B cell (primary cell): ENCODE data around the gene FOXA3. TPM values are rescaled to one million over a fixed set of nuclear protein-coding genes. Genes with fewer than 3 reads are reported as not detected.

Source experiments
- ATAC-seq: fragments of 200-7000 bp; cut with Tn5 transposase; one replicate; pipeline ENCODE4 v1.10.0; 2021; ENCODE audit warnings: low read depth, mild to moderate bottlenecking, moderate number of reproducible peaks, moderate library complexity
- CTCF ChIA-PET: fragments of 350-600 bp; sonication (Branson Sonifier 250); formaldehyde crosslinking; loops from one replicate; lab custom pipeline; 2021; ENCODE audit warnings: antibody characterized with exemption, inconsistent platforms; lab: Charles Lee
- POLR2A ChIA-PET: fragments of 350-600 bp; sonication (Branson Sonifier 250); formaldehyde crosslinking; loops from one replicate; lab custom pipeline; 2021; ENCODE audit warnings: antibody characterized with exemption; lab: Charles Lee
- DNase-seq: peaks from one replicate; pipeline ENCODE4 v3.0.0; 2013
- H2AFZ ChIP-seq: 2 replicates; pipeline ENCODE4 v1.6.1; 2012; ENCODE audit warnings: mild to moderate bottlenecking, low read depth, low read length; ENCODE audit not compliant: insufficient read depth, poor library complexity, severe bottlenecking
- H3K27ac ChIP-seq, 2 donors: 1 replicate in 1 of 2; 2 replicates in 1 of 2; pipeline ENCODE4 v1.5.1; 2012 to 2013; ENCODE audit warnings: low read length in 2 of 2, mild to moderate bottlenecking in 2 of 2, moderate library complexity in 1 of 2
- H3K27me3 ChIP-seq, 4 experiments: fragments of 200-600 bp in 1 of 4; sonication (generic) in 1 of 4; replicated peaks in 1 of 4; 1 replicate in 2 of 4; 2 replicates in 2 of 4; pipeline versions ENCODE4 v1.6.1 to v1.7.0; 2013 to 2016; ENCODE audit warnings: low read length in 3 of 4, mild to moderate bottlenecking in 2 of 4, mixed read lengths in 1 of 4, moderate library complexity in 1 of 4; ENCODE audit not compliant: insufficient read depth in 4 of 4, control insufficient read depth in 3 of 4; ENCODE audit errors: control extremely low read depth in 1 of 4
- H3K36me3 ChIP-seq, 2 experiments: replicated peaks in 1 of 2; 1 replicate in 1 of 2; 2 replicates in 1 of 2; pipeline versions ENCODE4 v1.6.1 to v1.7.1; 2013; ENCODE audit warnings: low read length in 1 of 2; ENCODE audit not compliant: insufficient read depth in 2 of 2, control insufficient read depth in 1 of 2; ENCODE audit errors: control extremely low read depth in 1 of 2, extremely low read depth in 1 of 2
- H3K4me1 ChIP-seq, 2 donors: fragments of 200-600 bp in 1 of 2; sonication (generic) in 1 of 2; 1 replicate in 1 of 2; 2 replicates in 1 of 2; pipeline versions ENCODE4 v1.5.1 to v1.6.1; 2013 to 2017; ENCODE audit warnings: low read length in 2 of 2; ENCODE audit not compliant: control insufficient read depth in 2 of 2, insufficient read depth in 2 of 2
- H3K4me2 ChIP-seq: replicated peaks from 2 replicates; pipeline ENCODE3; 2012; ENCODE audit warnings: mild to moderate bottlenecking, low read depth, low read length; ENCODE audit not compliant: poor library complexity, severe bottlenecking
- H3K4me3 ChIP-seq, 5 experiments: fragments of 200-600 bp in 1 of 5; sonication (generic) in 1 of 5; 1 replicate in 3 of 5; 2 replicates in 2 of 5; pipeline versions ENCODE4 v1.5.1 to v1.7.0; 2011 to 2016; ENCODE audit warnings: low read length in 4 of 5, mild to moderate bottlenecking in 4 of 5, low read depth in 2 of 5, control low read depth in 1 of 5, moderate library complexity in 1 of 5; ENCODE audit not compliant: insufficient read depth in 1 of 5; ENCODE audit errors: control extremely low read depth in 1 of 5, extremely low read depth in 1 of 5
- H3K79me2 ChIP-seq: fragments of 200-600 bp; sonication (generic); one replicate; pipeline ENCODE4 v1.6.0; 2016; ENCODE audit warnings: low read length; ENCODE audit not compliant: control insufficient read depth, insufficient read depth
- H3K9ac ChIP-seq: fragments of 200-600 bp; sonication (generic); 2 replicates; pipeline ENCODE4 v1.6.1; 2017; ENCODE audit warnings: mild to moderate bottlenecking, low read length, moderate library complexity
- H3K9me3 ChIP-seq, 3 donors: one replicate each; pipeline versions ENCODE4 v1.6.1 to v1.7.1; 2013; ENCODE audit warnings: low read length in 2 of 3; ENCODE audit not compliant: control insufficient read depth in 2 of 3, insufficient read depth in 1 of 3; ENCODE audit errors: control extremely low read depth in 1 of 3
- H4K20me1 ChIP-seq: 2 replicates; pipeline ENCODE4 v1.6.0; 2012; ENCODE audit warnings: mild to moderate bottlenecking, low read length; ENCODE audit not compliant: insufficient read depth, control insufficient read depth, poor library complexity, severe bottlenecking
- H3K27ac Mint-ChIP-seq: one replicate; pipeline ENCODE4 v1.8.0; 2021; ENCODE audit warnings: mixed read lengths
- H3K27me3 Mint-ChIP-seq: one replicate; pipeline ENCODE4 v1.8.0; 2021; ENCODE audit warnings: mixed read lengths
- H3K4me1 Mint-ChIP-seq: one replicate; pipeline ENCODE4 v1.8.0; 2021; ENCODE audit warnings: mixed read lengths
- H3K4me3 Mint-ChIP-seq: one replicate; pipeline ENCODE4 v1.8.0; 2021; ENCODE audit warnings: mixed read lengths
- H3K9me3 Mint-ChIP-seq: one replicate; pipeline ENCODE4 v1.8.0; 2022; ENCODE audit warnings: mixed read lengths; ENCODE audit not compliant: insufficient read depth
- CTCF ChIP-seq: fragments of 200-600 bp; IDR thresholded peaks from one replicate; pipeline ENCODE4 v1.8.0; 2022; ENCODE audit warnings: antibody characterized with exemption, mild to moderate bottlenecking
- EZH2 ChIP-seq: IDR thresholded peaks from 2 replicates; pipeline ENCODE4 v1.6.1; 2012; ENCODE audit warnings: borderline replicate concordance, low read depth, mild to moderate bottlenecking, moderate library complexity, low read length; ENCODE audit not compliant: insufficient read depth, poor library complexity, severe bottlenecking
- WGBS: methylation state at CpG from one replicate; pipeline ENCODE4 v1.1.5; 2013; ENCODE audit warnings: missing lambda C conversion rate; ENCODE audit not compliant: insufficient coverage; 5-methylcytosine and 5-hydroxymethylcytosine counted together
- intact Hi-C: fragments of 100-400 bp; cut with micrococcal nuclease; formaldehyde crosslinking; loops from one replicate; pipeline ENCODE4 v1.10.0; 2022
- polyA plus RNA-seq: library from polyadenylated mRNA; depleted of rRNA; stranded (reverse); fragments of >200 nt; gene quantifications from 2 replicates; pipeline ENCODE4 v1.2.3, GENCODE V29; 2012
- total RNA-seq, 2 donors: library from RNA; stranded (reverse); fragments of 120-200 nt in 1 of 2; gene quantifications; 1 replicate in 1 of 2; 2 replicates in 1 of 2; pipeline versions ENCODE4 v1.2.3 to v1.2.4, GENCODE V29; 2013 to 2022

Gene FOXA3
- total and polyA plus RNA-seq, 2 donors (not counting 1 experiment from before 2014, with no cell fraction given), result not detected

DNA sequence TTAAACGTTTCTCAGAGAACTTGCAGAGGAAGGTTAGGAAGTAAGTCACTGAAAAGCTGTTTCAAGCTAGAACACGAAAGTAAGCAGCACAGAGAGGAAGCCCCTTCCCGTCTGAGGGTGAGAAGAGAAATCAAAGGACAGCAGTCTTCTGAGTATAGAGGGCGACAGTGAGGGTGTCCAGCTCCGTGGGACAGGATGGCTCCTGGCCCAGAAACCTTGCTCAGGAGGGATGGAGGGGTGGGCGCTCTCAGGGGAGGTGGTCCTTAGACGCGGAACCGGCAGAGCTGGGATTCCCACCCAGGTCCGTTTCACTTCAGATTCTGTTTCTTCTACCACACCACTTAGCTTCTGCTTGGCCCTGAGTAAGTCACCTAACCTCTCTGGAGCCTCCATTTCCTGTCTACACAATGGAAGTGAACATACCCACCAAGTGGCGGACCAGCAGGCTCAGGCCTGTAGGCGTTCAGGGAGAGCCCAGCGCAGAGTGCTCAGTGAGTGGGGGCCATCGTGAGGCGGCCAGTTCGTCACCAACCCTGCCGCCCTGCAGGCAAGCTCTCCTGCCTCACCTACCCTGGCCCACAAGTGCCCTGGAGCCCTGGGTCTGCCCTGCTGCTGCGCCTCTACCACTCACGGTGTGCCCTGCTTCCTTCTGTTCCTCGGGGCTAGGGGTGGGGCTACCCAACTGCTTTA is 43.6 kb upstream of the FOXA3 start:
- CTCF ChIA-PET, result interaction anchor here (0.5 to 2.0 kb wide), 3 partner anchors 47 to 66 kb away, joined by 3 to 10 read pairs (median 4); partner anchors contain the start of genes IRF2BP1 and SIX5
- intact Hi-C loops, result no loop called here
- H3K79me2 ChIP-seq, result no peaks in the 10 kb centered on the region
- Mint-ChIP-seq H3K4me3 (no peak overlapping the region), H3K27me3 (no peaks in the 10 kb centered on the region), H3K9me3 (no peaks in the 10 kb centered on the region), H3K27ac (no peak overlapping the region), H3K4me1 (peaks cover 9% of the 10 kb centered on the region)
- ATAC-seq, result no peak
- H3K4me3 ChIP-seq, result no peak overlapping the region
- TF ChIP-seq CTCF (no peak), EZH2 (no peak)
- no peak overlapping the region for H3K4me2 ChIP-seq
- POLR2A ChIA-PET, result no interaction called here
- H2AFZ ChIP-seq, result no peak overlapping the region
- no peak overlapping the region for H3K27ac ChIP-seq
- WGBS, result 89% methylated on average over 17 of the region's 20 CpGs
- no peak for DNase-seq
- no peak overlapping the region for H3K9ac ChIP-seq
- H3K36me3 ChIP-seq, result peaks cover 0 to 40% of the 10 kb centered on the region in 2 experiments
- H3K9me3 ChIP-seq, result no peaks in the 10 kb centered on the region
- H3K4me1 ChIP-seq, result peaks cover 10 to 14% of the 10 kb centered on the region in 2 donors
- H3K27me3 ChIP-seq, result no peaks in the 10 kb centered on the region
- peaks cover 14% of the 10 kb centered on the region for H4K20me1 ChIP-seq

DNA sequence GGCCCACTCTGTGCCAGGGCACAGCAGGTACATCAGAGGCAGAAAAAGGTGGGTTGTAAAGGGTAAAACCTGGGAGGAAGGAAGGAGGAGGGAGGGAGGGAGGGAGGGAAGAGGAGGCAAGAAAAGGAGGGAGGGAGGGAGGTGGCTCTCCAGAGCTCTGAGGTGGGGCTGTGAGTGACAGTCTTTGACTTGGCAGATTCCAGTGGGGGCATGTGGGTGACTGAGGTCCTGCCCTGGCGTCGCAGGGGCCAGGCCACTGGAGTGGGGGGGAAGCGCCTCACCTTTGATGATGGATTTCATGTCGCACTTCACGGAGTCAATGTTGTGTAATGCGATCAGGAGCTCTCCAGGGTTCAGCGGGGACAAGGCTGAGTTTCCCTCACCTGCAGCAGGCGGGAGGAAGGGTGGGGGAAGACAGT is 43.0 kb upstream of the FOXA3 start:
- POLR2A ChIA-PET, result no interaction called here
- H3K36me3 ChIP-seq, result peaks cover 0 to 45% of the 10 kb centered on the region in 2 experiments
- CTCF ChIA-PET, result interaction anchor here (2.0 kb wide), 1 partner anchor 52 kb away, joined by 10 read pairs; the partner anchor contains the start of gene SIX5

More for the DNA sequence above, 43.0 kb upstream of the FOXA3 start:
- ATAC-seq (no peak), DNase-seq (no peak)
- Histone ChIP-seq H3K4me3 (no peak overlapping the region), H3K27me3 (no peaks in the 10 kb centered on the region), H3K9ac (no peak overlapping the region), H3K27ac (no peak overlapping the region), H3K4me1 (peaks cover 6 to 9% of the 10 kb centered on the region in 2 donors), H3K4me2 (no peak overlapping the region), H3K79me2 (no peaks in the 10 kb centered on the region), H2AFZ (no peak overlapping the region), H3K9me3 (no peaks in the 10 kb centered on the region), H4K20me1 (peaks cover 14% of the 10 kb centered on the region)
- 96% methylated on average over 8 of the region's 8 CpGs for WGBS
- Mint-ChIP-seq H3K4me3 (no peak overlapping the region), H3K4me1 (peaks cover 9% of the 10 kb centered on the region), H3K27ac (no peak overlapping the region), H3K27me3 (no peaks in the 10 kb centered on the region), H3K9me3 (no peaks in the 10 kb centered on the region)
- intact Hi-C loops, result no loop called here
- no peak for TF ChIP-seq EZH2
- no peak for TF ChIP-seq CTCF
